Ascending aorta (tissue), 2 donors: ENCODE data around the gene TBC1D4. TPM values are rescaled to one million over a fixed set of nuclear protein-coding genes. Genes with fewer than 3 reads are reported as not detected.

Experiments
- DNase-seq, 2 donors: peaks; one replicate each; pipeline ENCODE4 v3.0.0-alpha.2; 2019; ENCODE audit warnings: low spot score in 2 of 2
- H3K27ac ChIP-seq, 2 donors: fragments of 200-600 bp; sonication (generic); one replicate each; pipeline ENCODE4 v1.5.1; 2016 to 2017; ENCODE audit warnings: mild to moderate bottlenecking in 1 of 2
- H3K27me3 ChIP-seq: fragments of 200-600 bp; sonication (generic); one replicate; pipeline ENCODE4 v1.5.1; 2017
- H3K36me3 ChIP-seq, 2 donors: fragments of 200-600 bp; sonication (generic); one replicate each; pipeline ENCODE4 v1.5.1; 2016
- H3K4me1 ChIP-seq, 2 donors: fragments of 200-600 bp; sonication (generic); one replicate each; pipeline ENCODE4 v1.5.1; 2016 to 2017; ENCODE audit warnings: mild to moderate bottlenecking in 1 of 2
- H3K4me3 ChIP-seq, 2 donors: fragments of 200-600 bp; sonication (generic); one replicate each; pipeline ENCODE4 v1.5.1; 2016 to 2017; ENCODE audit warnings: mild to moderate bottlenecking in 1 of 2
- H3K9me3 ChIP-seq, 2 donors: fragments of 200-600 bp; sonication (generic); one replicate each; pipeline ENCODE4 v1.5.1; 2016
- intact Hi-C: fragments of 100-400 bp; cut with DNase I; formaldehyde crosslinking; loops from one replicate; pipeline ENCODE4 v1.15.1; 2023
- total RNA-seq: library from RNA; depleted of rRNA; stranded (reverse); fragments of >200 nt; gene quantifications from one replicate; pipeline ENCODE4 v1.1.0, GENCODE V29; 2016
- TF ChIP-seq, protein P1 (sequence below), 3 experiments: fragments of 200-600 bp in 2 of 3; fragments of 450-650 bp in 1 of 3; sonication (generic) in 2 of 3; IDR thresholded peaks; one replicate each; pipeline ENCODE4 v1.5.1; 2016 to 2019; ENCODE audit warnings: antibody characterized with exemption in 3 of 3, mild to moderate bottlenecking in 1 of 3, moderate library complexity in 1 of 3

TBC1D4 gene
- total RNA-seq, 1 donor from 2014 or later = 9.5 TPM

DNA sequence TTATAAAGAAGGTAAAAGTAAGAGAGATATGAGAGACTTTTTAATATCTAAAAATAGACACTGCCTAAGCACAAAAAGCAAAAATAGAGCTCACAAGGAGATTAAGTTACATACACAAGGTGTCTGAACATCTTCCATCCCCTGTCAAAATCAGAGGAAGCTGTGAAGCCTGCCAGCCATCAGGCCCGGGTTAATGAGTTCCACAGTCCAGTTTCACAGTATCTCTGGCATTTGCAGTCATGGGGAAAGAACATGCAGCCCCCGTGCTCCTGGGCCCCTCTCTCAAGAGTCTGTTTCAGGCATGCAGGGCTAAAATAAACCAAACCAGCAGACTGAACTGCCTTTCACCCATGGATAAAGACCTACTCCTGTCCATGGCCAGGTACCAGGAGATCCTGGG is 79.2 kb downstream of the TBC1D4 start:
- H3K27ac ChIP-seq = no peak overlapping the region
- no peaks in the 10 kb centered on the region for H3K4me1 ChIP-seq
- no peak for DNase-seq
- TF ChIP-seq, protein P1, sequence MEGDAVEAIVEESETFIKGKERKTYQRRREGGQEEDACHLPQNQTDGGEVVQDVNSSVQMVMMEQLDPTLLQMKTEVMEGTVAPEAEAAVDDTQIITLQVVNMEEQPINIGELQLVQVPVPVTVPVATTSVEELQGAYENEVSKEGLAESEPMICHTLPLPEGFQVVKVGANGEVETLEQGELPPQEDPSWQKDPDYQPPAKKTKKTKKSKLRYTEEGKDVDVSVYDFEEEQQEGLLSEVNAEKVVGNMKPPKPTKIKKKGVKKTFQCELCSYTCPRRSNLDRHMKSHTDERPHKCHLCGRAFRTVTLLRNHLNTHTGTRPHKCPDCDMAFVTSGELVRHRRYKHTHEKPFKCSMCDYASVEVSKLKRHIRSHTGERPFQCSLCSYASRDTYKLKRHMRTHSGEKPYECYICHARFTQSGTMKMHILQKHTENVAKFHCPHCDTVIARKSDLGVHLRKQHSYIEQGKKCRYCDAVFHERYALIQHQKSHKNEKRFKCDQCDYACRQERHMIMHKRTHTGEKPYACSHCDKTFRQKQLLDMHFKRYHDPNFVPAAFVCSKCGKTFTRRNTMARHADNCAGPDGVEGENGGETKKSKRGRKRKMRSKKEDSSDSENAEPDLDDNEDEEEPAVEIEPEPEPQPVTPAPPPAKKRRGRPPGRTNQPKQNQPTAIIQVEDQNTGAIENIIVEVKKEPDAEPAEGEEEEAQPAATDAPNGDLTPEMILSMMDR (IDR thresholded peaks at IDR 0.05) = no peak
- H3K27me3 ChIP-seq = no peaks in the 10 kb centered on the region
- intact Hi-C loops = no loop called here
- H3K9me3 ChIP-seq = no peaks in the 10 kb centered on the region
- no peaks in the 10 kb centered on the region for H3K36me3 ChIP-seq
- no peak overlapping the region for H3K4me3 ChIP-seq

DNA sequence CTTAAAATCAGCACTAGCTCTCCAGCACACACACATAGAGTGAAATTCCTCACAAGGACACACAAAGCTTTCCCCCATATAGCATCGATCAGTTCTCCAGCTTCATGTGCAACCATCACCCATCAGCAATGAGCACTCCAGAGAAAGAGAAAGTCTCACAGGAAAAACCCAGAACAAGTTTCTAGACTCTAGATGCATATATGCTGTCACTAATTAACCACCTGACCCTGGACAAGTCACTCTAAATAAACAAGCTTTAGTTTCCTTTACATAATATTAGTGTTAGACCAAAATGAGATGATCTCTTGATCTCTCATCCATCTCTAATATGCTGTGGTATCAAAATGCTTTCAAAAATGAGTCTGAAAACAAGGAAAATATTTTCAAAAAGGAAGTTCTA is 81.2 kb downstream of the TBC1D4 start:
- H3K36me3 ChIP-seq = no peaks in the 10 kb centered on the region
- H3K27me3 ChIP-seq = no peaks in the 10 kb centered on the region
- DNase-seq = no peak
- H3K4me3 ChIP-seq = no peak overlapping the region
- no peaks in the 10 kb centered on the region for H3K9me3 ChIP-seq
- intact Hi-C loops = no loop called here
- TF ChIP-seq, protein P1 (IDR thresholded peaks at IDR 0.05) = no peak
- H3K27ac ChIP-seq = no peak overlapping the region
- no peaks in the 10 kb centered on the region for H3K4me1 ChIP-seq

DNA sequence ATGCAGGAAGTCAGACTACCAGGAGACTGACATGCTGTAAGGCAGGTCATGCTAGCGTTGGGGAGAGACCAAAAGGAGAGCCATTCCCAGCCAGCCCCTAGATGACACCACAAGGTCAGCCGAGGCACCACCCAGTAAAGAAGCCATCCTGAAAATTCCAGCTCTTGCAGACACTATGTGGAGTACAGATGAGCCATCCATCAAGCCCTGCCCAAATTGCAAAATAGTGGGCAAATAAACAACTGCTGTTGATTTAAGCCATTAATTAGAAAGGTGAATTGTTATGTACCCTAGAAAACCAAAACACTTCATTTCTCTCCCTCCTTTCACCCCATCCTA is 82.1 kb downstream of the TBC1D4 start:
- H3K36me3 ChIP-seq = no peaks in the 10 kb centered on the region
- H3K27ac ChIP-seq = no peak overlapping the region
- no peaks in the 10 kb centered on the region for H3K27me3 ChIP-seq
- H3K4me3 ChIP-seq = no peak overlapping the region
- TF ChIP-seq, protein P1 (IDR thresholded peaks at IDR 0.05) = no peak
- DNase-seq = no peak
- intact Hi-C loops = no loop called here
- no peaks in the 10 kb centered on the region for H3K9me3 ChIP-seq
- H3K4me1 ChIP-seq = no peaks in the 10 kb centered on the region

DNA sequence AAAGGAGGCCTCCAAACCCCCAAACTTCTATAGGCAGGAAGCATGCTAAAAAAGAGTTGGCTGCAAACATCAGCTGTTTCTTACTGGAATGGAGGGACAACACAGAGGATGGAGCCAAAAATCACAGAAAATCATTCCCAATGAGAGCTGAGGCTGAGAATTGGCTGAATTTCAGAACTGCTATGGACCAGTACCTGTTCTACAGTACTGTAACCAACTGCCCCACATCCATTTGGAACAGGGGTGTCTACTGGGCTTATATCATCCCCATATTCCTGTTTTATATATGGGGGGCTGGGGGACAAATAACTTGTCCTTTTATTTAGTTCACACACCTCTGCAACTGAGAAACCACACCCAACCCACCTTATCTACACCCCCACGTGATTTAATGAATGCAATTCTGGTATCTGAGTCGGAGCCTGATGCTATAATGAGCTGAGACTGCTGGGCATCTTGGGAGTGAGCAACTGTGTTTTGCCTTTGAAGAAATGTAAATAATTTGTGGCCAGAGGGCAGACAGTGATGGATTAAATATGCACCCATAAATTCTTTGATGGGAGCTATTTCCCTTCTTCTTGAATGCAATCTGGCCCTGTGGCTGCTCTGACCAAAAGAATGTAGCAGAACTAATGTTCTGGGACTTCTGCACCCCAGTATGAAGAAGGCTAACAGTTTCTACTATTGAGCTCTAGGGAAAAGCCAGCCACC is 82.6 kb downstream of the TBC1D4 start:
- H3K4me3 ChIP-seq = no peak overlapping the region
- no peaks in the 10 kb centered on the region for H3K4me1 ChIP-seq
- no peak overlapping the region for H3K27ac ChIP-seq
- intact Hi-C loops = no loop called here
- H3K36me3 ChIP-seq = no peaks in the 10 kb centered on the region
- H3K9me3 ChIP-seq = no peaks in the 10 kb centered on the region
- TF ChIP-seq, protein P1 (IDR thresholded peaks at IDR 0.05) = no peak
- DNase-seq = no peak
- H3K27me3 ChIP-seq = no peaks in the 10 kb centered on the region

DNA sequence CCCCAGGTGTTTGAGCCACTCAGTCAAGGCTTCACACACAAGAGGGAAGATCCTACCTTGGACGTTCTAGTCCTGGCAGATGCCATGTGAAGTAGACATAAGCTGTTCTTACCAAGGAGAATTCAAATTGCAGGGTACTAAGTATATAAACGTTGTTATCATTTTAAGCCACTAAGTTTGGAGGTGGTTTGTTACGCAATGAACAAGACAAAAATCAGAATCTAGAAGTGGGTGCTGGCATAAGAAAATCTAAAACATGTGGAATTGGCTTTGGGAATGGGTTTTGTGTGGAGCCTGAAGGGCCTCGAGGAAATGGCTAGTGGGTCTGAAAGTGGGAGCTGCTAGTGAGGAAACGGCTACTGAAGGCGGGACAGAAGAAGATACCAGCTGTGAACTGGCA is 83.9 kb downstream of the TBC1D4 start:
- H3K9me3 ChIP-seq = no peaks in the 10 kb centered on the region
- H3K4me3 ChIP-seq = no peak overlapping the region
- no peaks in the 10 kb centered on the region for H3K4me1 ChIP-seq
- no peak for DNase-seq
- TF ChIP-seq, protein P1 (IDR thresholded peaks at IDR 0.05) = no peak
- no peaks in the 10 kb centered on the region for H3K27me3 ChIP-seq
- no peaks in the 10 kb centered on the region for H3K36me3 ChIP-seq
- intact Hi-C loops = no loop called here
- H3K27ac ChIP-seq = no peak overlapping the region

DNA sequence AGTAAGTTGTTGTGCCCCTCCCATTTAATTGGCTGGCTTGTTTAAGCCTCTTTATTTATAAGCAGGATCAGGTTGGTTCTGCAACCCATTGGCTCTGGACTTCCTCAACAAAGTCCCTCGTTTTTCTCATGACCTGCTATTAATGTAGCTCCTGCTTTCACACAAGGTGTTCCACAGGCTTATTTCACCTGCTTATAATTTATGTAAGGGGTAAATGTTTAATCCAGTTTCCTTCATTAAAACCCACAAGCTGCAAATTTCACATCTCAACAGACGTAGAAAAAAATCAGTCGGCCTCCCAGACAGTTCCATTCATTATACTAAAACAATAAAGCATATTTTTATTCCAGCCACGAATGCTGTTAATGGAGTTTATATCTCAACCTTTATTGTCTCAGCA is 86.1 kb downstream of the TBC1D4 start:
- Histone ChIP-seq H3K4me3 (no peak overlapping the region), H3K27me3 (no peaks in the 10 kb centered on the region), H3K9me3 (no peaks in the 10 kb centered on the region), H3K4me1 (no peaks in the 10 kb centered on the region), H3K36me3 (no peaks in the 10 kb centered on the region), H3K27ac (no peak overlapping the region)
- no peak for DNase-seq
- intact Hi-C loops = no loop called here
- TF ChIP-seq, protein P1 (IDR thresholded peaks at IDR 0.05) = no peak
